ENCODE measurements around the gene RNF220.

DNA sequence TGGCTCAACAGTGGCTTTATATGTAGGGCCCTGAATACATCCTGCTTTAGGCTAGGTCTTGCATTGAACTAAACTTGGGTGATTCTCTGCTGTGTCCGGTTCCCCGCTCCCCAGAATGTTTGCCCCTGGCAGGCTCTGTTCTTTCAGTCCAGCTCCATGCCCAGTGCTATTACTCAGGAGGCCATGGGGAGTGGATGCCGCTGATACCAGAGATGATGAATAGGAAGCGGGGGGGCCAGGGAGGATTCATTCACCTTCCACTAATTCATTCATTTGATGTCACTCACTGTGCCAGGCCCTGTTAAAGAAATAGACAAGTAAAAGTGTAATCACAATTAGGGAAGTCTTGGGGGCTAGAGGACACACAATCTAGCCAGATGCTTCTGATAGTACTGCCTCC lies 185.4 kb downstream of the RNF220 start:
- TF ChIP-seq, protein P1, sequence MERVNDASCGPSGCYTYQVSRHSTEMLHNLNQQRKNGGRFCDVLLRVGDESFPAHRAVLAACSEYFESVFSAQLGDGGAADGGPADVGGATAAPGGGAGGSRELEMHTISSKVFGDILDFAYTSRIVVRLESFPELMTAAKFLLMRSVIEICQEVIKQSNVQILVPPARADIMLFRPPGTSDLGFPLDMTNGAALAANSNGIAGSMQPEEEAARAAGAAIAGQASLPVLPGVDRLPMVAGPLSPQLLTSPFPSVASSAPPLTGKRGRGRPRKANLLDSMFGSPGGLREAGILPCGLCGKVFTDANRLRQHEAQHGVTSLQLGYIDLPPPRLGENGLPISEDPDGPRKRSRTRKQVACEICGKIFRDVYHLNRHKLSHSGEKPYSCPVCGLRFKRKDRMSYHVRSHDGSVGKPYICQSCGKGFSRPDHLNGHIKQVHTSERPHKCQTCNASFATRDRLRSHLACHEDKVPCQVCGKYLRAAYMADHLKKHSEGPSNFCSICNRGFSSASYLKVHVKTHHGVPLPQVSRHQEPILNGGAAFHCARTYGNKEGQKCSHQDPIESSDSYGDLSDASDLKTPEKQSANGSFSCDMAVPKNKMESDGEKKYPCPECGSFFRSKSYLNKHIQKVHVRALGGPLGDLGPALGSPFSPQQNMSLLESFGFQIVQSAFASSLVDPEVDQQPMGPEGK (CRISPR knock-in tag; IDR thresholded peaks at IDR 0.05; ENCODE audit: borderline replicate concordance): no peak
- TF ChIP-seq, protein P2, sequence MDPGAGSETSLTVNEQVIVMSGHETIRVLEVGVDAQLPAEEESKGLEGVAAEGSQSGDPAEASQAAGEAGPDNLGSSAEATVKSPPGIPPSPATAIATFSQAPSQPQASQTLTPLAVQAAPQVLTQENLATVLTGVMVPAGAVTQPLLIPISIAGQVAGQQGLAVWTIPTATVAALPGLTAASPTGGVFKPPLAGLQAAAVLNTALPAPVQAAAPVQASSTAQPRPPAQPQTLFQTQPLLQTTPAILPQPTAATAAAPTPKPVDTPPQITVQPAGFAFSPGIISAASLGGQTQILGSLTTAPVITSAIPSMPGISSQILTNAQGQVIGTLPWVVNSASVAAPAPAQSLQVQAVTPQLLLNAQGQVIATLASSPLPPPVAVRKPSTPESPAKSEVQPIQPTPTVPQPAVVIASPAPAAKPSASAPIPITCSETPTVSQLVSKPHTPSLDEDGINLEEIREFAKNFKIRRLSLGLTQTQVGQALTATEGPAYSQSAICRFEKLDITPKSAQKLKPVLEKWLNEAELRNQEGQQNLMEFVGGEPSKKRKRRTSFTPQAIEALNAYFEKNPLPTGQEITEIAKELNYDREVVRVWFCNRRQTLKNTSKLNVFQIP (CRISPR knock-in tag; IDR thresholded peaks at IDR 0.05; ENCODE audit: borderline replicate concordance, low read depth): no peak
- TF ChIP-seq ZFP30 (CRISPR knock-in tag; IDR thresholded peaks at IDR 0.05): no peak
- no peak for TF ChIP-seq ZFP3 (CRISPR knock-in tag; IDR thresholded peaks at IDR 0.05)
- TF ChIP-seq ESRRG (CRISPR knock-in tag; IDR thresholded peaks at IDR 0.05): no peak
- no peak for TF ChIP-seq TOX (CRISPR knock-in tag; IDR thresholded peaks at IDR 0.05; ENCODE audit: borderline replicate concordance)
- no peak for TF ChIP-seq PPARA (CRISPR knock-in tag; IDR thresholded peaks at IDR 0.05; ENCODE audit: borderline replicate concordance)
- TF ChIP-seq ARNTL (CRISPR knock-in tag; IDR thresholded peaks at IDR 0.05; ENCODE audit: borderline replicate concordance, low read depth): no peak
- TF ChIP-seq, protein P3, sequence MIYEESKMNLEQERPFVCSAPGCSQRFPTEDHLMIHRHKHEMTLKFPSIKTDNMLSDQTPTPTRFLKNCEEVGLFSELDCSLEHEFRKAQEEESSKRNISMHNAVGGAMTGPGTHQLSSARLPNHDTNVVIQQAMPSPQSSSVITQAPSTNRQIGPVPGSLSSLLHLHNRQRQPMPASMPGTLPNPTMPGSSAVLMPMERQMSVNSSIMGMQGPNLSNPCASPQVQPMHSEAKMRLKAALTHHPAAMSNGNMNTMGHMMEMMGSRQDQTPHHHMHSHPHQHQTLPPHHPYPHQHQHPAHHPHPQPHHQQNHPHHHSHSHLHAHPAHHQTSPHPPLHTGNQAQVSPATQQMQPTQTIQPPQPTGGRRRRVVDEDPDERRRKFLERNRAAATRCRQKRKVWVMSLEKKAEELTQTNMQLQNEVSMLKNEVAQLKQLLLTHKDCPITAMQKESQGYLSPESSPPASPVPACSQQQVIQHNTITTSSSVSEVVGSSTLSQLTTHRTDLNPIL (CRISPR knock-in tag; IDR thresholded peaks at IDR 0.05; ENCODE audit: low read depth): no peak
- no peak for TF ChIP-seq ISL1 (CRISPR knock-in tag; IDR thresholded peaks at IDR 0.05)
- TF ChIP-seq RARB (CRISPR knock-in tag; IDR thresholded peaks at IDR 0.05): no peak
- TF ChIP-seq BACH2 (CRISPR knock-in tag; IDR thresholded peaks at IDR 0.05; ENCODE audit: borderline replicate concordance): no peak
- no peak for TF ChIP-seq OSR1 (CRISPR knock-in tag; IDR thresholded peaks at IDR 0.05)
- no peak for TF ChIP-seq CSRNP3 (CRISPR knock-in tag; IDR thresholded peaks at IDR 0.05)

Data from SK-N-SH treated with all-trans-retinoic acid at 6 μM for 48 hours (cell line).